Fibroblast of lung (primary cell): ENCODE data around the gene DDR2. TPM values are rescaled to one million over a fixed set of nuclear protein-coding genes. Genes with fewer than 3 reads are reported as not detected.

Experiments
- DNase-seq, 2 donors: peaks; one replicate each; pipeline versions ENCODE4 v3.0.0 to v3.0.0-alpha.2; 2010; ENCODE audit warnings: low read depth in 2 of 2
- H2AFZ ChIP-seq: 2 replicates; pipeline ENCODE4 v1.5.1; 2012; ENCODE audit warnings: low read length, control low read depth, inconsistent platforms
- H3K27ac ChIP-seq: 2 replicates; pipeline ENCODE4 v1.5.1; 2011; ENCODE audit warnings: low read length, control low read depth; ENCODE audit not compliant: insufficient read depth
- H3K27me3 ChIP-seq: 2 replicates; pipeline ENCODE4 v1.5.1; 2011; ENCODE audit warnings: mild to moderate bottlenecking, low read length; ENCODE audit not compliant: control insufficient read depth, insufficient read depth
- H3K36me3 ChIP-seq: 2 replicates; pipeline ENCODE4 v1.5.1; 2011; ENCODE audit warnings: low read length; ENCODE audit not compliant: control insufficient read depth, insufficient read depth
- H3K4me1 ChIP-seq: 2 replicates; pipeline ENCODE4 v1.5.1; 2011; ENCODE audit warnings: low read length; ENCODE audit not compliant: control insufficient read depth, insufficient read depth; ENCODE audit errors: extremely low read depth
- H3K4me2 ChIP-seq: 2 replicates; pipeline ENCODE4 v1.5.1; 2011; ENCODE audit warnings: low read length, control low read depth; ENCODE audit not compliant: insufficient read depth; ENCODE audit errors: extremely low read depth
- H3K4me3 ChIP-seq, 4 experiments: fragments of 200-600 bp in 1 of 4; sonication (generic) in 1 of 4; replicated peaks in 1 of 4; 2 replicates each; pipeline ENCODE4 v1.5.1; 2011 to 2016; ENCODE audit warnings: low read length in 4 of 4, low read depth in 3 of 4, mild to moderate bottlenecking in 3 of 4, control low read depth in 2 of 4, inconsistent platforms in 1 of 4, mixed read lengths in 1 of 4; ENCODE audit not compliant: insufficient read depth in 1 of 4; ENCODE audit errors: control extremely low read depth in 1 of 4
- H3K79me2 ChIP-seq: 2 replicates; pipeline ENCODE4 v1.5.1; 2012; ENCODE audit warnings: mild to moderate bottlenecking, low read length, inconsistent platforms; ENCODE audit not compliant: control insufficient read depth, insufficient read depth
- H3K9ac ChIP-seq: 2 replicates; pipeline ENCODE4 v1.5.1; 2011; ENCODE audit warnings: mild to moderate bottlenecking, low read length, control low read depth; ENCODE audit not compliant: insufficient read depth
- H3K9me3 ChIP-seq: 2 replicates; pipeline ENCODE4 v1.5.1; 2012; ENCODE audit warnings: low read depth, low read length; ENCODE audit not compliant: control insufficient read depth, insufficient read depth
- H4K20me1 ChIP-seq: 2 replicates; pipeline ENCODE4 v1.5.1; 2011; ENCODE audit warnings: low read length; ENCODE audit not compliant: control insufficient read depth, insufficient read depth; ENCODE audit errors: extremely low read depth
- EZH2 ChIP-seq: IDR thresholded peaks from 2 replicates; pipeline ENCODE4 v1.5.1; 2012; ENCODE audit warnings: low read length, control low read depth, mild to moderate bottlenecking; ENCODE audit errors: missing control alignments
- polyA plus RNA-seq, 2 donors: library from polyadenylated mRNA; depleted of rRNA in 1 of 2; stranded (reverse) in 1 of 2; unstranded in 1 of 2; fragments of >200 nt; gene quantifications; 2 replicates each; pipeline ENCODE4 v1.2.1, GENCODE V29; 2011 to 2012; ENCODE audit warnings: missing spikeins in 1 of 2
- total RNA-seq: library from RNA; depleted of rRNA; stranded (reverse); fragments of >200 nt; gene quantifications from 2 replicates; pipeline ENCODE4 v1.2.1, GENCODE V29; 2014
- TF ChIP-seq, protein P1 (sequence below), 2 donors: IDR thresholded peaks in 1 of 2; conservative IDR thresholded peaks in 1 of 2; 1 replicate in 1 of 2; 2 replicates in 1 of 2; pipeline ENCODE4 v1.5.1; 2011 to 2012; ENCODE audit warnings: low read length in 2 of 2, control low read depth in 1 of 2, inconsistent platforms in 1 of 2, low read depth in 1 of 2, mild to moderate bottlenecking in 1 of 2

The DDR2 gene
- total and polyA plus RNA-seq, 2 donors (not counting 1 experiment from before 2014, with no cell fraction given): 192 to 303 TPM

DNA sequence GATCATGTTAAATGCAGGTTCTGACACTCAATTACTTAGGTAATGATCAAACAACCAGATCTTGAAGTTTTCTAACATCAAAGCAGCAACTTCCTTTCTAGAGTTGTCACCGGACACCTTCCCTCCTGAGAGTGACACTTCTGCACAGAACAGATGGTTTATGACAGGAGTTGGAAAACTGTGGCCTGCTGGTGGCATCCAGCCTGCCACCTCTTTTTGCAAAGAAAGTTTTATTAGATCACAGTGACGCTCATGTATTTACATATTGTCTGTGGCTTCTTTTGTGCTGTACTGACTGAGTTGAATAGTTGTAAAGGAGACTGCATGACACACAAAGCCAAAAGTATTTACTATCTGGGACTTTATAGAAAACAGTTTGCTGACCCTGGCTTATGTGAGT lies 28.3 kb downstream of the DDR2 start:
- H3K36me3 ChIP-seq: peaks cover 6% of the 10 kb centered on the region
- no peak for DNase-seq
- TF ChIP-seq, protein P1, sequence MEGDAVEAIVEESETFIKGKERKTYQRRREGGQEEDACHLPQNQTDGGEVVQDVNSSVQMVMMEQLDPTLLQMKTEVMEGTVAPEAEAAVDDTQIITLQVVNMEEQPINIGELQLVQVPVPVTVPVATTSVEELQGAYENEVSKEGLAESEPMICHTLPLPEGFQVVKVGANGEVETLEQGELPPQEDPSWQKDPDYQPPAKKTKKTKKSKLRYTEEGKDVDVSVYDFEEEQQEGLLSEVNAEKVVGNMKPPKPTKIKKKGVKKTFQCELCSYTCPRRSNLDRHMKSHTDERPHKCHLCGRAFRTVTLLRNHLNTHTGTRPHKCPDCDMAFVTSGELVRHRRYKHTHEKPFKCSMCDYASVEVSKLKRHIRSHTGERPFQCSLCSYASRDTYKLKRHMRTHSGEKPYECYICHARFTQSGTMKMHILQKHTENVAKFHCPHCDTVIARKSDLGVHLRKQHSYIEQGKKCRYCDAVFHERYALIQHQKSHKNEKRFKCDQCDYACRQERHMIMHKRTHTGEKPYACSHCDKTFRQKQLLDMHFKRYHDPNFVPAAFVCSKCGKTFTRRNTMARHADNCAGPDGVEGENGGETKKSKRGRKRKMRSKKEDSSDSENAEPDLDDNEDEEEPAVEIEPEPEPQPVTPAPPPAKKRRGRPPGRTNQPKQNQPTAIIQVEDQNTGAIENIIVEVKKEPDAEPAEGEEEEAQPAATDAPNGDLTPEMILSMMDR (conservative IDR thresholded peaks at IDR 0.05 in 1 of 2, IDR thresholded peaks at IDR 0.05 in 1 of 2; ENCODE audit: low read depth in 1 of 2, low read length in 2 of 2): no peak
- no peak for TF ChIP-seq EZH2
- no peak overlapping the region for H3K4me3 ChIP-seq
- no peaks in the 10 kb centered on the region for H3K27me3 ChIP-seq
- H3K79me2 ChIP-seq: peaks cover 83% of the 10 kb centered on the region
- H3K27ac ChIP-seq: no peak overlapping the region
- H3K9ac ChIP-seq: no peak overlapping the region
- no peaks in the 10 kb centered on the region for H4K20me1 ChIP-seq
- H3K9me3 ChIP-seq: no peaks in the 10 kb centered on the region
- no peak overlapping the region for H3K4me2 ChIP-seq
- H2AFZ ChIP-seq: no peak overlapping the region
- peaks cover 15% of the 10 kb centered on the region for H3K4me1 ChIP-seq

DNA sequence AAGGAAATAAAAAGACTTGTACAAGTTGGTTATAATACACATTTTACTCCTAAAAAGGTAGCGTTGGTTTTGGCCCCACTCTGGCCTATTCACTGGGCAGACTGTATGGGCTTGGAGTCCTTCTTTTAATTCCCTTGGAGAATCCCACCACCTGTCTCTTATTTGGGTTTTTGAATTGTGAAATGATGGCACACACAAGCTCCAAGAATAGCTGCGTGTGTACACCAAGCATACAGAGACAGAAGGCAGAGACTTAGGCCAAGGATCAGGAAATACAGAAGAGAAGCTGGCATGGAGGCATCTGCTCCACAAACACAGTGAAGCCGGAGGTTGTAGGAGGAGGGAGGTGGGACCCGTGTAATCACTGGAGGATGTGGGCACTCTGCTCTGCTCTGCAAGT lies 29.1 kb downstream of the DDR2 start:
- Histone ChIP-seq H4K20me1 (no peaks in the 10 kb centered on the region), H3K79me2 (peaks cover 87% of the 10 kb centered on the region), H3K27me3 (no peaks in the 10 kb centered on the region), H3K9me3 (no peaks in the 10 kb centered on the region), H2AFZ (no peak overlapping the region), H3K4me1 (peaks cover 17% of the 10 kb centered on the region), H3K9ac (no peak overlapping the region), H3K4me2 (no peak overlapping the region), H3K4me3 (no peak overlapping the region), H3K36me3 (peaks cover 4% of the 10 kb centered on the region), H3K27ac (no peak overlapping the region)
- DNase-seq: no peak
- no peak for TF ChIP-seq EZH2
- TF ChIP-seq, protein P1 (conservative IDR thresholded peaks at IDR 0.05 in 1 of 2, IDR thresholded peaks at IDR 0.05 in 1 of 2; ENCODE audit: low read depth in 1 of 2, low read length in 2 of 2): no peak

DNA sequence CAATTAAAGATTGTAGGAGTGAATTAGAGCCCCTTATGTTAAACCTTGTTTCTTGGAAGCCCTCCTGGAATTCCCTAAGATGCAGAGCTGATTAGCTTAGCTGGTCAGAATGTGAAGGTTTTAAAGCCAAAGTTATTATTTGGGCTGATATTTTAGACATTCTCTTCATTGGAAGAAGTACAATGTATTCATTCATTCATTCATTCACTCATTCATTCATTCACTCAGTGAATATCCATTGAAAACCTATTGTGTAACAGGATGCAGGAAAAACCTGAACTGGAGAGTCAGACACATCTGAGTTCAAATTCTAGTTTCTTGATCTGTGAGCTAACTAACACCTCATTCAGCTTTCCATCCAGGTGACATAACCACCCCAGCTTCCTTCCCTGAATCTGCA lies 29.7 kb downstream of the DDR2 start:
- H3K27me3 ChIP-seq: no peaks in the 10 kb centered on the region
- no peaks in the 10 kb centered on the region for H3K9me3 ChIP-seq
- TF ChIP-seq EZH2: no peak
- TF ChIP-seq, protein P1 (conservative IDR thresholded peaks at IDR 0.05 in 1 of 2, IDR thresholded peaks at IDR 0.05 in 1 of 2; ENCODE audit: low read depth in 1 of 2, low read length in 2 of 2): no peak
- no peak overlapping the region for H3K4me3 ChIP-seq
- no peak overlapping the region for H2AFZ ChIP-seq
- DNase-seq: no peak
- peaks cover 17% of the 10 kb centered on the region for H3K4me1 ChIP-seq
- no peak overlapping the region for H3K4me2 ChIP-seq
- no peak overlapping the region for H3K27ac ChIP-seq
- peaks cover 89% of the 10 kb centered on the region for H3K79me2 ChIP-seq
- peaks cover 4% of the 10 kb centered on the region for H3K36me3 ChIP-seq
- no peaks in the 10 kb centered on the region for H4K20me1 ChIP-seq
- H3K9ac ChIP-seq: no peak overlapping the region
